Measurements from ENCODE around the gene OXT.

Gene OXT

GRCh38 chr20:3085571-3086072 is 14.2 kb downstream of the OXT start:
- DNase-seq (ENCODE audit: low spot score), result no peak

GRCh38 chr20:3088031-3088430 is 16.6 kb downstream of the OXT start:
- no peak for DNase-seq (ENCODE audit: low spot score)

GRCh38 chr20:3090565-3090964 is 19.1 kb downstream of the OXT start:
- DNase-seq (ENCODE audit: low spot score), result no peak

- no peak for DNase-seq (ENCODE audit: low spot score)
Measured at GRCh38 chr20:3092611-3093379, 21.4 kb downstream of the OXT start.

GRCh38 chr20:3093861-3094361 is 22.5 kb downstream of the OXT start:
- no peak for DNase-seq (ENCODE audit: low spot score)

GRCh38 chr20:3094848-3095629 is 23.6 kb downstream of the OXT start:
- no peak for DNase-seq (ENCODE audit: low spot score)

- no peak for DNase-seq (ENCODE audit: low spot score)
Measured at GRCh38 chr20:3100480-3100879, 29.1 kb downstream of the OXT start.

- no peak for DNase-seq (ENCODE audit: low spot score)
Measured at GRCh38 chr20:3101251-3101650, 29.8 kb downstream of the OXT start.

- DNase-seq (ENCODE audit: low spot score), result peak; percentile 40
Measured at GRCh38 chr20:3101737-3102574, 30.5 kb downstream of the OXT start.

- DNase-seq (ENCODE audit: low spot score), result no peak
Measured at GRCh38 chr20:3102575-3103368, 31.4 kb downstream of the OXT start.

- DNase-seq (ENCODE audit: low spot score), result no peak
Measured at GRCh38 chr20:3103369-3104032, 32.1 kb downstream of the OXT start.

GRCh38 chr20:3105256-3106137 is 34.1 kb downstream of the OXT start:
- no peak for DNase-seq (ENCODE audit: low spot score)

GRCh38 chr20:3106185-3106584 is 34.8 kb downstream of the OXT start:
- no peak for DNase-seq (ENCODE audit: low spot score)

- DNase-seq (ENCODE audit: low spot score), result no peak
Measured at GRCh38 chr20:3106658-3107463, 35.4 kb downstream of the OXT start.

- no peak for DNase-seq (ENCODE audit: low spot score)
Measured at GRCh38 chr20:3107464-3108025, 36.1 kb downstream of the OXT start.

- no peak for DNase-seq (ENCODE audit: low spot score)
Measured at GRCh38 chr20:3109350-3110302, 38.2 kb downstream of the OXT start.

- DNase-seq (ENCODE audit: low spot score), result no peak
Measured at GRCh38 chr20:3111507-3111906, 40.1 kb downstream of the OXT start.

Data from CD4-positive, alpha-beta T cell treated with Interleukin-15 for 4 hours (primary cell).